ENCODE data around the gene MGAT1.
A peak's percentile ranks its signal among the peaks of the same experiment; 100 is the strongest.

The MGAT1 gene

DNA sequence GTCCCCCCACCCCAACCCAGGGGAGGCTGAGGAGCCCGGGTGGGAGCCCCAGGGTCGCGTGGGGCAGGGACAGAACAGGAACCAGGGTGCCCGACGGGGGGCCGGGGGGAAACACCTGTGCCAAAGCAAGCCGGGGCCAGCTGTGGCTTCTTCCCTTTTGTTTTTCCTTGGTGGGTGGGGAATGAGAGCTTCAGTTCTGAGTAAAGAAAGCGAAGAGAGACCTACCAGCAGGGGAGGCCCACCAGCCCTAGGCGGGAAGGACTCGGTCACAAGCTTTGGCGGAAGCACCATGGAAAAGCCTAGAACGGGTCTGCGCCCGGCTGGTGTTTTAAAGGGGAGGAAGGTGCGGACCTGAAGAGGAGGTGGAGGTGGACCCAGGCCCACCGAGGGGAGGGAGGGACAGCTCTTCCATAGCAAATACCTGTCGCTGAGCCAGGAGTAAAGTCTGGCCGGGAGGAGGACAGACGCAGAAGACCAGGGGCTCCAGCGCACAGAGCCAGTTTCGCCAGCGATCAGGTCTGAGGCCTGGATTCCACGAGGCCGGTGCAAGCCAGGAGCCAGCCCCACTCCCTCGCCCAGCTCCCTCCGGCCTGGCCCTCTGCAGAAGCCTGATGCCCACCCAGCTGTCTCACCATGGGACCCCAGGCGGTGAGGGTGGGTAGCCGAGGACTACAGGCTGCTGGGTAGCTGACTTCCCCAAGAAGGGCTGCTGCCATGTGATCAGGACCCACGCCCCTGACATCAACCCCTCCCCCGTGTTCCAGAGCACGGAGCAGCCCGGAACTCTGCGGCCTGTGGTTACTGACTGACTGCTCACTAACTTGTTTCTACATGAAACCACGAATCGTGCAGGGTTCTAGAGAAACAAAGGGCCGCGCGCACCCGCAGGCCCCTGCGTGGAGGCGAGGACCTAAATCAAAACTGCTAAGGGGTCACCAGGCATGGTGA lies 849 bp upstream of the MGAT1 start:
- Histone ChIP-seq H3K27me3 (replicated peaks) (no peaks in the 10 kb centered on the region), H3K36me3 (replicated peaks) (peaks cover 2% of the 10 kb centered on the region), H3K27ac (peak overlapping the region; percentile 98), H3K4me3 (ENCODE audit: low read depth, low read length) (peak overlapping the region; percentile 57)
- no peak for DNase-seq
- TF ChIP-seq, protein P1, sequence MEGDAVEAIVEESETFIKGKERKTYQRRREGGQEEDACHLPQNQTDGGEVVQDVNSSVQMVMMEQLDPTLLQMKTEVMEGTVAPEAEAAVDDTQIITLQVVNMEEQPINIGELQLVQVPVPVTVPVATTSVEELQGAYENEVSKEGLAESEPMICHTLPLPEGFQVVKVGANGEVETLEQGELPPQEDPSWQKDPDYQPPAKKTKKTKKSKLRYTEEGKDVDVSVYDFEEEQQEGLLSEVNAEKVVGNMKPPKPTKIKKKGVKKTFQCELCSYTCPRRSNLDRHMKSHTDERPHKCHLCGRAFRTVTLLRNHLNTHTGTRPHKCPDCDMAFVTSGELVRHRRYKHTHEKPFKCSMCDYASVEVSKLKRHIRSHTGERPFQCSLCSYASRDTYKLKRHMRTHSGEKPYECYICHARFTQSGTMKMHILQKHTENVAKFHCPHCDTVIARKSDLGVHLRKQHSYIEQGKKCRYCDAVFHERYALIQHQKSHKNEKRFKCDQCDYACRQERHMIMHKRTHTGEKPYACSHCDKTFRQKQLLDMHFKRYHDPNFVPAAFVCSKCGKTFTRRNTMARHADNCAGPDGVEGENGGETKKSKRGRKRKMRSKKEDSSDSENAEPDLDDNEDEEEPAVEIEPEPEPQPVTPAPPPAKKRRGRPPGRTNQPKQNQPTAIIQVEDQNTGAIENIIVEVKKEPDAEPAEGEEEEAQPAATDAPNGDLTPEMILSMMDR (IDR thresholded peaks at IDR 0.05; ENCODE audit: low read depth, low read length, missing control alignments), result peak; percentile 36
- in situ Hi-C loops (cut with HindIII; ENCODE audit: low pct_ligation_motif_present, low sequenced_read_pairs), result no loop called here

DNA sequence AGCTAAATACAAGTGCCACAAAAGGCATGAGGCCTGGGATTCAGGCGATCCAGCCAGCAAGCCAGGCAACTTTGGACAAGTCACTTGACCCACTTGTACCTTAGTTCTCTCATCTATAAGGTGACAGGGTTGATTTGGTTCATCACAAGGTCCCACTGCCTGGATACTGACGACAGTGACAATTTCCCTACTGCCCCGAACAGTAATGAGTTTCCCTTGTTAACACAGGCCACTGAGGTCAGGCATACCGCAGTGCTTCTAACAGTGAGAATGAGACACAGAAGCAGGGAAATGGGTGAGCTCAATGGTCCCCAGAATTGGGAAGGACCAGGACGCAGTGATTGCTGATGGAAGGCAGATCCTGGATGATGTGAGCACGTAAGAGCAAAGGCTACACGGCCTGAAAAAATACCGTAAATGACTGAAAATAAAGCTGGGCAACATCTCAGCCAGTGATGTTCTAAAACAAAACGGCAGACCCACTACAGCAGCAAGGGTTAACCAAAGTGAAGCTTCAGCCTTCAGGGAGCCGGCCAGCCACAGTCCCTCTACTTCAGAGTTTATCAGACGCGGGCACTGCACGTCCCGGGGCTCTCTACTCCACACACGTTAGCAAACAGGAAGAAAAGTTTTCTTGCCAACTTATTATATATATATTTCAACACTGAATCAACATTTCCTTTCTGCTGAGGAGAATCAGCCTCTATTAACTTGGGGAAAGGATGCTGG lies 846 bp downstream of the MGAT1 start:
- peak overlapping the region; percentile 98 for H3K27ac ChIP-seq
- no peaks in the 10 kb centered on the region for H3K27me3 ChIP-seq (replicated peaks)
- H3K4me3 ChIP-seq (ENCODE audit: low read depth, low read length), result peak overlapping the region; percentile 97
- peaks cover 2% of the 10 kb centered on the region for H3K36me3 ChIP-seq (replicated peaks)
- TF ChIP-seq, protein P1 (IDR thresholded peaks at IDR 0.05; ENCODE audit: low read depth, low read length, missing control alignments), result no peak
- in situ Hi-C loops (cut with HindIII; ENCODE audit: low pct_ligation_motif_present, low sequenced_read_pairs), result no loop called here
- DNase-seq, result no peak

DNA sequence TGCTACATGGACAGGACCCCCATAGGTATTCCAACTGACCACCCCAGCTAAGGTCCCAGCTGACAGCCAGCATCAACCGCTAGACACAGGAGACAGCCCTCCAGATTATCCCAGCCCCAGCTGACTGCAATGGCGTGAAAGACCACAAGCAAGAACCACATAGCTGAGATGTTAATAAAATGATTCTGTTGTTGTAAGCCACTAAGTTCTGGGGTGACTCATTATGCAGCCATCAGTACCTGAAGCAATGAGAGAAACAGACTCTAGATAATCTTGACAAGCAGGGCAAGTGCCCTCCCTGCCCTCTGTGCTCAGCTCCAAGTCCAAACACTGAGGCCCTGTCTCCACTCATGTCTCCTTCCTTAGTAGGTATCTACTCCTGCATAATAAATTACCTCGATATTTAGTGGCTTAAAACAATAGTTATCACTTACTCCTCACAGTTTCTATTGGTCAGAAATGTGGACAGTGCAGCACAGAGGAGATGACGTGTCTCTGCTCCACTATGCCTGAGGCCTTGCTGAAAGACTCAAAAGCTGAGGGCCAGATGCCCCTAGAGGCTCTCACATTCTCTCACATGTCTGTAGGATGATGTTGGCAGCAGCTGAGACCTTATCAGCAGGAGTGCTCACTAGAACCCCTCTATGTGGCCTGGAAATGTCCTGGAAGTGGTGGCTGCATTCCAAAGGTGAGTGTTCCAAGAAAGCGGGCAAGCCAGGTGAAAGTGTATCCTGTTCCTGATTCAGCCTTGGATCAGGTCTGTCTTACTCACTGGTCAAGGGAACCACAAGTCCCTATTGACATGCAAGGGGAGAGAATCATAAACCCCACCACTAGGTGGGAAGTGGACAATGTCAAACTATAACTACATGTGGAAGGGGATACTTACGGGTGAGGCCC lies 2.5 kb downstream of the MGAT1 start:
- in situ Hi-C loops (cut with HindIII; ENCODE audit: low pct_ligation_motif_present, low sequenced_read_pairs), result no loop called here
- DNase-seq, result peak; percentile 82
- H3K27me3 ChIP-seq (replicated peaks), result no peaks in the 10 kb centered on the region
- peaks cover 2% of the 10 kb centered on the region for H3K36me3 ChIP-seq (replicated peaks)
- no peak overlapping the region for H3K4me3 ChIP-seq (ENCODE audit: low read depth, low read length)
- H3K27ac ChIP-seq, result peak overlapping the region; percentile 26
- TF ChIP-seq, protein P1 (IDR thresholded peaks at IDR 0.05; ENCODE audit: low read depth, low read length, missing control alignments), result peak; percentile 32

DNA sequence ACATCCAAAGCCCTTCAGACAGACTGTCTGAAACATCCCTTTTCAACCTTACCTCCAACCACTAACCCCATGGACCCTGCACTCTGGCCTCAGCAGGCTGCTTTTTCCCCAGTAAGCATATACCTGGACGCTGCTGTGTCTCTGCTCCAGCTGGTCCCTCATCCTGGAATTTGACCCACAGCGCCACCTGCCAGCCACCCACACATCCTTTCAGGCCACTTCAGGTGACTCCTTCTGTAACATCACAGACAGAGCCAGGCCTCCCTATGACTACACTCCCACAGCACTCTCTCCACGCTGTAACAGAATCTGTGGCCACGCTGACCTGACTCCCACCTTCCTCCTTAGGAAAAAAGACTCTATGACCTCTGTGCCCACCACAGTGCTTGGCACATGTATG lies 3.4 kb downstream of the MGAT1 start:
- in situ Hi-C loops (cut with HindIII; ENCODE audit: low pct_ligation_motif_present, low sequenced_read_pairs), result no loop called here
- peak overlapping the region; percentile 26 for H3K27ac ChIP-seq
- H3K36me3 ChIP-seq (replicated peaks), result peaks cover 2% of the 10 kb centered on the region
- TF ChIP-seq, protein P1 (IDR thresholded peaks at IDR 0.05; ENCODE audit: low read depth, low read length, missing control alignments), result peak; percentile 38
- H3K27me3 ChIP-seq (replicated peaks), result no peaks in the 10 kb centered on the region
- H3K4me3 ChIP-seq (ENCODE audit: low read depth, low read length), result no peak overlapping the region
- DNase-seq, result no peak

DNA sequence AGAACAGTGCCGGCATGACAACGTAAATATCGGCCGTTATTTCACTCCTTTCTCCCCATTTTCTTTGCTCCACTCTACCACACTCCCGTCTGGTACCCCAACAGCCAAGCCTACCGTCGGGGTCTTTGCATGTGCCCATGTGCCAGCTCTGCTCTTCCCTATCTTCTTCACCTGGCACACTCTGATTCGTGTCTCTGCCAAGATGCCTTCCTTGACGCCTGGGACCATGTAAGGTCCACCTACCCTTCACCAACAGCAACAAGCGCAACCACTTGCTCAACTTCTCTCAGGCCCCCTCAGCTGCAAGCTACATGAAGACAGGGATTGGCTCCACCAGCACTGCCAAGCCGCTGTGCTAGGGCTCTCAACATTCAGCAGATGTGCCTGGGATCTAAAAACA lies 4.4 kb downstream of the MGAT1 start:
- Histone ChIP-seq H3K27me3 (replicated peaks) (no peaks in the 10 kb centered on the region), H3K27ac (no peak overlapping the region), H3K36me3 (replicated peaks) (peaks cover 2% of the 10 kb centered on the region), H3K4me3 (ENCODE audit: low read depth, low read length) (no peak overlapping the region)
- DNase-seq, result no peak
- TF ChIP-seq, protein P1 (IDR thresholded peaks at IDR 0.05; ENCODE audit: low read depth, low read length, missing control alignments), result no peak
- in situ Hi-C loops (cut with HindIII; ENCODE audit: low pct_ligation_motif_present, low sequenced_read_pairs), result no loop called here
